Muscle of back (tissue), 13 donors: ENCODE data around the gene AK8. TPM values are rescaled to one million over a fixed set of nuclear protein-coding genes. Genes with fewer than 3 reads are reported as not detected.

Experiments used
- DNase-seq, 3 donors: peaks; one replicate each; pipeline versions ENCODE4 v3.0.0 to v3.0.0-alpha.2; 2013
- long read RNA-seq, 9 donors: transcript quantifications; one replicate each; lab custom pipeline, GENCODE V29; 2026
- polyA plus RNA-seq, 10 donors: library from polyadenylated mRNA; unstranded; fragments of 120-200 nt; gene quantifications; one replicate each; pipeline ENCODE4 v1.2.1, GENCODE V29; 2013; ENCODE audit not compliant: insufficient read length in 10 of 10

The AK8 gene
- 1 to 10 TPM in 1 of 10 donors, under 1 TPM in 9; 0.31 to 1.2 (median 0.48) TPM for polyA plus RNA-seq
- long read RNA-seq, donor 1 = 0 reads
- long read RNA-seq, donor 2 = 0 reads
- long read RNA-seq, donor 3 = 0 reads
- long read RNA-seq, donor 4 = 0 reads
- long read RNA-seq, donor 5 = 0 reads
- long read RNA-seq, donor 6 = 0 reads
- long read RNA-seq, donor 7, partial matches to known transcripts = 0 of 1 reads
- long read RNA-seq, donor 7, other reads (novel, unspliced or antisense) = 0 of 1 reads
- long read RNA-seq, donor 8, partial matches to known transcripts = 0 of 1 reads
- long read RNA-seq, donor 8, other reads (novel, unspliced or antisense) = 0 of 1 reads
- long read RNA-seq, donor 9 = 0 reads

- DNase-seq = peak; percentile 73 to 94 (median 89)
These were observed at the start of gene AK8 for GRCh38 chr9:132877824-132878694. Gene AK8 (minus strand): TSS chr9:132878284. CDS start chr9:132878255, 29 bp downstream.

DNA sequence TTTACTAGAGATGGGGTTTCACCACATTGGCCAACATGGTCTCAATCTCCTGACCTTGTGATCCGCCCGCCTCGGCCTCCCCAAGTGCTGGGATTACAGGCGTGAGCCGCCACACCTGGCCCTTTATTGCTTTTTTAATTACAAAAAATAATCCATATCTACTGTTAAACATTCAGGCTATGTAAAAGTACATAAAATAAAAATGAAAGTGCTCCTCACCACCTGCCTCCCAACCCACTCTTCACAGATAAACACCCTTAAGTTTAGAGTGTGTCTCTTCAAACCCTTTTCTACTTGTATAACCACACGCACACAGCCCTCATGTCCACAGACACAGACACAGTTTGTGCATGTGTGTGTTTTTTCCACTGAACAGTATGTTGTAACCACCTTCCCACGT, 49.6 kb upstream of the AK8 start:
- peak in 1 of 3 donors; percentile 16 for DNase-seq

DNA sequence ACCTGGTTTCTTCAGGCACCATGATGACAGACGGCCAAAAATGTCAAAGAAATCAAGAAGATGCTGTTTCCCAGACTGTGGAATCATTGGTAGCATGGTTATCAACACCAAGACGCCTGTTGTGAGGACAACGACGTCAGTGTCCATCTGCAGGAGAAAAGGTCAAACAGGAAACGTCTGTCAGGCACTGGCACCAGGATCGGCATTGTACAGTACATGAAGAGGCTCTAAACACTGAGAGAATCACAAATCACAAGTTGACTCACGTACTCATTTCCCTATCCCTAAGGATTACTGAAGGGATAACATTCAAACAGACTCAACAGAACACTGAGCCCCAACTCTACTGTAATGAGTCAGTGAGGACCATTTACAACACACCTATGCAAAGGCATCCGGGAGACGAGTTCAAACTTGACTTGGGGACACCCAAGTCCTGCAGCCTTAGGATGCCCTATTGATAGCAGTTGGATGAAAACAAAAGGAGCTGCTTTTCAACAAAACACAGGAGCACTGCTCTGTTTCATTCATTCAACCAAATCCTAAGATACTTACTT, 45.3 kb upstream of the AK8 start:
- no peak for DNase-seq

GRCh38 chr9:132919614-132920268, 41.7 kb upstream of the AK8 start:
- DNase-seq = peak; percentile 21 to 23 (median 22)

DNA sequence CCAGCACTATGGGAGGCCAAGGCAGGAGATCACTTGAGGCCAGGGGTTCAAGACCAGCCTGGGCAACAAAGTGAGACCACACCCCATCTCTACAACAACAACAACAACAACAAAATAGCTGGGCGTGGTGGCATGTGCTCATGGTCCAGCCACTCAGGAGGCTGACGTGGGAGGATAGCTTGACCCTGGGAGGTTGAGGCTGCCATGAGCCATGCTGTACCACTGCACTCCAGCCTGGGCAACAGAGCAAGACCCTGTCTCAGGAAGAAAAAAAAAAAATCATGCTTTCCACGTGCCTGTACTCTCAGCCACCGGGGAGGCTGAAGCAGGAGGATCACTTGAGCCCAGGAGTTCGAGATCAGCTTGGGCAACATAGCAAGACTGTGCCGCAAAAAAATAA, 36.8 kb upstream of the AK8 start:
- DNase-seq = no peak

DNA sequence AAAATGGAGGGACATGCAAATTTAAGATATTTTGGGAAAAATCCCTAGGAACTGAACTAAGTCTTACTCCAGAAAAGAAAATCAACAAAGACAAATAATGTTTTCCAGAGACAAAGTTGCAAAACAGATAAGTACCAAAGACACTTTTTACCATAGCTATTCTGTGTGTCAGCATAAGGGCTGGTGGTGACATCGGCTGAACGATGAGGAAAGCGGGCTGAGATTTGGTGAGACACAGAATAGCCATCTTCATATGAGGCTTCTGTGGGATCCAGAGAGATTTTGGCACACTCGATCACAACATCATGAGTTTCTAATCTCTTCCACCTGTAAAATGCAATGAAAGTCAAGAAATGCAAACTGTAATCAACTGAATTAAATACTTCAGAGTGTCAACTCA, 34.0 kb upstream of the AK8 start:
- DNase-seq = no peak

GRCh38 chr9:132910376-132910775, 32.3 kb upstream of the AK8 start:
- no peak for DNase-seq

DNA sequence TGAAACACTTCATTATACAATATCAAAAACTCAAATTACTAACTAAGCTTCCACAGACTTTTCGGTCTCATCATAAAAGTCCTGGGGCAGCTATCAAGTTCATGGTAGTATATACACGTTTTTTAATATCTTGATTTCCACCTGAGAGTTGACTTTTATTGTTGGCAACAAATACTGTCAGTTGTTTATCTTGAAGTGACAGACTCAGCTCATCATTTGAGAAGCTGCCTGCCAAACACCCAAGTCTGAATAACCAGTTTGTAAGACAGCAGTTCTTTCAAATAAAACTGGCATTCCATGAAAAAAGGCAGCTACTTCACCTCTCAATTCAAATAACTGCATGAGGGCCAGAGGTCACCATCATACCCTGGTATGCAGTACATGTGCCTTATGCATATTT, 31.2 kb upstream of the AK8 start:
- DNase-seq = no peak

GRCh38 chr9:132908635-132909034, 30.6 kb upstream of the AK8 start:
- no peak for DNase-seq

GRCh38 chr9:132905726-132906125, 27.6 kb upstream of the AK8 start:
- no peak for DNase-seq

DNA sequence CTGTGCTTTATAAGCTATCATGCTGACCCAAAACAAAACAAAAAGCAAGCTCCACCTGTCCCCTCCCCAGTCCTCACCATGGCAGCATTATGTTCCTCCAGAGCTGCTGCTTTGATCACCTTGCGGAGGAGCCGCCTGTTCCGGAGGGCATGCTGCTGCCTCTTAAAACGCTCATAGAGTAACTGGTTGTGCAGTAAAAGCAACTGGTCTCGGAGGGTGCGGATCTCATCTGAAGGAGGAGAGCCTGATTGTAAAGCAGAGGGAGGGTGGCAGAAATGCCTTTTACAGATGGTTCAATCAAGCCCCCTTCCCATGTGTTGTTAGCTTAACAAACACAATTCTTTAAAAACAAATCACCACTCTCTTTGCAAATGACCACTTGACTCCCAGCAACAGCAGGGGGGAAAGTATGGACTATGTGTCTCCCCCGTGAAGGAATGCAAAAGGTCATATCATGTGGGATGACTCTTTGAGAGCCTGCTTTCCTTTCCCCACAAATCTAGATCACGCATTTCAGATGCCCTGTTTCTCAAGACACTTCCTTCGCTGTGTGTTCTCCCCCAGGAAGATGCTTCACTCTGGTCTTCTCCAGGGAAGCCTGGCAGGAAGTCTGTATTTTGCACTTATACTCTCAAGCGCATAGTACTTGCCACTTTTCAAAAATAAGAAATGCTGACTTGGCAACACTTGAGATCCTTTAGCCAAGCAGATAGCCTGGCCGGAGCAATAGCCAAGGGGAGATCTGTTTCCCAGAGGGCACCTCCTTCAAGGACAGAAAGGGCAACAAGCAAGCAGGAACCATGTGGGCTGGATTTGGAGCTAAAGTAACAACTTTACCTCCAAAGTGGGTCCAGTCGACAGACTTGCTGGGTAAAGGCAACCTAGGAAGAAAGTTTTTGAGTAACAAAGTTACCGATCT, 25.7 kb upstream of the AK8 start:
- DNase-seq = no peak

DNA sequence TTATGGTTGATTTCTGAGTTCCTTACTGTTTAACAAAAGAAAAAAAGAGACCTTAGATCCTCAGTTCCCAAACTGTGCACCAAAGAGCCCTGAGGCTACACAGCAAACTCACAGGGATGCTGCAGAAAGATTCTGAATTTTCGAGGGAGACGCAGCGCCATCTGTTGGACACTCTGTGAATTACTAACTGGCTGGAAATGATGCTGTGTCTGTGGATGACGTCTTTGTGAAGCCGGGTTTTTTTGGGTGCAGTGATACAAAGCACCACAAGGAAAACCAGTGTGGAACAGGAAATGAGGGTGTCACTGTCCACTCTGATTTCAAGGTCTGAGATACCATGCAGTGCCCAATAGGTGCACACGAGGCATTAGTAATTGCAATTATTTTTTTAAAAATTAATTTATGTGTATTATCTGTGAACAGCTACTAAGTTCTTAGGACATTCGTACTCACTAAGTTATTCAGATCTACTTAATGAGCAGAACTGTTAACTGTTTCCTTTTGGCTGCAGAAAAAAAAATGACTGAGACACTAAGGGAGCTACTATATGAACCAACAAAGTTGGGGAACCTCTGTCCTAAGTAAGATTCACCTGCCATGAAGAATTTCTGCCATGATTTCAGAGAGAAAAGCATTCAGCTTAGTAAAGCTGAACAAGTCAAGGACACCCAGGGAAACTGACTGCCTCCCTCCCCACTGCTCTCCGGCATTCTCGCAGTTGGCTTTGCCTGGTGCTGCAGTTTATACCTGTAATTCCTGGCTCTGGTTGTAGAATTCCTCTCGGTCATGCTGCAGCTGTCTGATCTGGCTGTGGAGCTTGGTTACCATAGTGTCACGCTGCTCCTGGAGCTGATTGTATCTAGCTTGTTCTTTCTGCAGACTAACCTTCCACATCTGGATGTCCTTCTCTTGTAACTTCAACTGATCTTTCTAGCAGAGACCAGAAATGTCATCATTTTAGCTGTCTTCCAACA, 24.1 kb upstream of the AK8 start:
- DNase-seq = peak; percentile 66 to 89 (median 87)

- DNase-seq = no peak
These were observed 20.0 kb upstream of the AK8 start for GRCh38 chr9:132898051-132898450.

- DNase-seq = no peak
These were observed 18.8 kb upstream of the AK8 start for GRCh38 chr9:132896906-132897305.

- no peak for DNase-seq
These were observed 18.2 kb upstream of the AK8 start for GRCh38 chr9:132896264-132896663.

DNA sequence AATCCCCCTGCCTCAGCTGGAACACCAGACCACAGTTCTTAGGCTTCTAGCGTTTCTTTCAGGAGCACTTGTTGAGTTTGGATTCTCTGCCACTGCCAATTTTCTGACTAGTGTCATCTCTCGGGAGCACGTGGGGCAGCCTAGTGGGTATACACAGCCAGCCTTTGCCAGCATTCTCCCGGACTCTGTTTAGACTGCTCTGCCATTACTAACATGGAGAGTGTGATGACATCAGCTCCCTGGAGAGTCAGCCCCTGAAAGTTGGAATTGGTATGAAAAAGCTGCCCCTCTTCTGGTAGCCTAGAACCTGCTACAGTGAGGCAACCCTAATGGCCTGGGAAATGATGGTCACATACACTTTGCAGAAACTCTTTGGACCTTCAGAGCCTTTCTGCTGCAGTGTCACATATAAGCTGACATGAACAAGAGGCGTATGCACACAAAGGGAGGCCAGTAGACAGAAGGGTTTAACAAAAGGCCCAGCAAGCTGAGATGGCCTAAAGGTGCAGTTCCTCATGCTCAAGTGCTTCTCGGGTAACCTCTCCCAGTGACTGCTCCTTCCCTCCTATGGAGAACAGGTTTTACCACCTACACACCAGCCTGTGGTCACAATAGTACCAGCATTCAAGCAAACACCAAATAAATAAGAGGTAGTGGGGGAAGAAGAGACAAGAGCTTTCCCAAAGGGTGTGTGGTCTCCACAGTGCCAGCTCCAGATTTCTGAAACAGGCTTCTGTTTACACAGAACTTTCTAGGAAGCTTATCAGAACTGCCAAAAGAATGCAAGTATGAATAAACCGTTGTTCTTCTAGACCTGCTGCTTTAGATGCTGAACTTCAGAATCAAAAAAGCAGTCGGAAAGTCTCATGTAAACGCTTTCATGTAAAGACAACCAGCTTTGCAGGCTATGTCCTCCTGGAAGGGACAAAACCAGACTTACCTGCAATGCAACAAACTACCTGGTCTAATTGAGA, 17.1 kb upstream of the AK8 start:
- DNase-seq = no peak

DNA sequence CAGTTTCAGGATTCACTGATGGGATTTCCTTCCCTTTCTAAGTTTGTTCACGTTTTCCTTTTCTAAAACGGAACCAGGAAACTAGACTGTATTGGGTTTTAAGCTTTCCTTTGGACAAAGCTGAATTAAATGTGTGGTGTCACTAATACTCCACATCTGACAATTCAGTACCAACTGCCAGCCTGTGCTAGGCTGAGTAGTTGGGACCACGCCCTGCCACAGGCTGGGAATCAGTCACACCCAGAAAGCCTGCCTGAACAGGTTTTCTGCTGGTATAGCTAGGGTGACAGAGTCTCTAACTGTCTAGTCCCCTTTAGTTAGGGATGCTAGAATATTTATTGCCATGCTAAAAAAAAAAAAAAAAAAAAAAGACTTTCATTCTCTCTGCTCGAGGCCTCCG, 16.3 kb upstream of the AK8 start:
- DNase-seq = peak in 1 of 3 donors; percentile 7

DNA sequence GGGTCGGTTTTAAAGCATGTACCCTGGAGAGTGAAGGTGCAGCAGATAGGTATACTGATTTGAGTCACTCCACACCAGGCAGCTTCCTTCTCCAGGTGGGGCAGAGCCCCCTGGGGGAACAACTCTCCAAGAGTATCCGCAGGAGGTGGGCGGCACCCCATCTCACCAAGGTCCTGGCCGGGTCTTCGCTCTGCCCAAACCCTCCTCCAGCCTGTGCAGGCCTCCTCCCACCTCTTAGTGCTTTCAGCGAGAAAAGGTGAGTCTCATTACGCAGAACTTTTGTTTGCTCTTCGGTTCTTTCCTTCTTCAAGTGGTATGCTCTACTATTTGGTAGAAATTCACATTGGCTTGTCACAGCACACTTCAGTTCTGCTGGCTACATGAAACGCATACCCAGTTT, 14.3 kb upstream of the AK8 start:
- DNase-seq = no peak

- no peak for DNase-seq
These were observed 10.1 kb upstream of the AK8 start for GRCh38 chr9:132888151-132888550.
